Neutrophil (primary cell): ENCODE measurements around the gene TEAD4.
"Not testable (repeated sequence)": the region's sequence is repeated elsewhere in the genome, so short reads cannot be mapped to it uniquely, and the experiment has no call there.

Experiments
- H3K27ac ChIP-seq: fragments of 200-600 bp; sonication (generic); 2 replicates; pipeline ENCODE4 v1.5.1; 2016; ENCODE audit warnings: mild to moderate bottlenecking, moderate library complexity
- H3K27me3 ChIP-seq: fragments of 200-600 bp; sonication (generic); 2 replicates; pipeline ENCODE4 v1.6.0; 2016; ENCODE audit warnings: mild to moderate bottlenecking
- H3K36me3 ChIP-seq: fragments of 200-600 bp; sonication (generic); 2 replicates; pipeline ENCODE4 v1.5.1; 2017
- H3K4me1 ChIP-seq, 2 experiments: fragments of 200-600 bp in 1 of 2; sonication (generic) in 1 of 2; 1 replicate in 1 of 2; 2 replicates in 1 of 2; pipeline versions ENCODE4 v1.5.1 to v1.6.1; 2013 to 2016; ENCODE audit warnings: low read depth in 1 of 2, low read length in 1 of 2, mild to moderate bottlenecking in 1 of 2, moderate library complexity in 1 of 2; ENCODE audit not compliant: control insufficient read depth in 1 of 2, insufficient read depth in 1 of 2
- H3K4me3 ChIP-seq, 2 experiments: fragments of 200-600 bp in 1 of 2; sonication (generic) in 1 of 2; 1 replicate in 1 of 2; 2 replicates in 1 of 2; pipeline ENCODE4 v1.5.1; 2013 to 2016; ENCODE audit warnings: low read depth in 1 of 2, low read length in 1 of 2, mild to moderate bottlenecking in 1 of 2, moderate library complexity in 1 of 2
- H3K9me3 ChIP-seq: fragments of 200-600 bp; sonication (generic); 2 replicates; pipeline ENCODE4 v1.5.1; 2016
- TF ChIP-seq, protein P1 (sequence below): fragments of 200-600 bp; sonication (generic); IDR thresholded peaks from 2 replicates; pipeline ENCODE4 v1.5.1; 2016; ENCODE audit warnings: antibody characterized with exemption

Gene TEAD4

DNA sequence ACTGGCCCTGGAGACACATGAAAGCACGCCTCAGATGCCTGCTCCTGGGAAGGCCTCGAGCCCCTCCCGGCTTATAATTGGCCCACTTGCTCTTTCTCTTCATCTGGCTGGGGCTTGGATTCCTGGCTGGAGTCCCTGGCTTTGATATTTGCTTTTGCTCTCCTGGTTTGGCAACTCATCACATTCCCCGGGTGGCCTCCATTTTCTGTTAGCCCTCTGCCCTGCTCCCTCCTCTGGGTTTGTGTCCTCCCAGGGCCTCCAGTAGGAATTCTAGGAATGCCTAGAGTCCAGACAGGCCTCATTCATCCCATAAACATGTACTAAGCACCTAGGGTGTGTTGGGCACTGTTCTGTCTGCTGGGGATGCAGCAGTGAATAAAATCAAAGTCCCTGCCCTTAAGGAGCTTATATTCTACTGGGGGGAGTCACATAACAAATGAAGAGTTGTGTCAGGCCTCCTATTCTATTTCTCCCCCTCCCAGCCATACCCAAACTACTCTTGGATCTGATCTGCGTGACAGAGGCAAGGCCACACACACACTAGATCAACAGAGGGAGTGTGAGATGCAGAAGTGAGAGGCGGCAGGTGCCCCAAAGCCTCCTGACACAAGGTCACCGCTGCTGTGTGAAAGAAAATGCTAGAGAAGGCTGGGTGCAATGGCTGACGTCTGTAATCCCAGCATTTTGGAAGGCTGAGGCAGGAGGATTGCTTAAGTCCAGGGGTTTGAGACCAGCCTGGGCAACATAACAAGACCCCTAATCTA is 96.7 kb downstream of the TEAD4 start:
- TF ChIP-seq, protein P1, sequence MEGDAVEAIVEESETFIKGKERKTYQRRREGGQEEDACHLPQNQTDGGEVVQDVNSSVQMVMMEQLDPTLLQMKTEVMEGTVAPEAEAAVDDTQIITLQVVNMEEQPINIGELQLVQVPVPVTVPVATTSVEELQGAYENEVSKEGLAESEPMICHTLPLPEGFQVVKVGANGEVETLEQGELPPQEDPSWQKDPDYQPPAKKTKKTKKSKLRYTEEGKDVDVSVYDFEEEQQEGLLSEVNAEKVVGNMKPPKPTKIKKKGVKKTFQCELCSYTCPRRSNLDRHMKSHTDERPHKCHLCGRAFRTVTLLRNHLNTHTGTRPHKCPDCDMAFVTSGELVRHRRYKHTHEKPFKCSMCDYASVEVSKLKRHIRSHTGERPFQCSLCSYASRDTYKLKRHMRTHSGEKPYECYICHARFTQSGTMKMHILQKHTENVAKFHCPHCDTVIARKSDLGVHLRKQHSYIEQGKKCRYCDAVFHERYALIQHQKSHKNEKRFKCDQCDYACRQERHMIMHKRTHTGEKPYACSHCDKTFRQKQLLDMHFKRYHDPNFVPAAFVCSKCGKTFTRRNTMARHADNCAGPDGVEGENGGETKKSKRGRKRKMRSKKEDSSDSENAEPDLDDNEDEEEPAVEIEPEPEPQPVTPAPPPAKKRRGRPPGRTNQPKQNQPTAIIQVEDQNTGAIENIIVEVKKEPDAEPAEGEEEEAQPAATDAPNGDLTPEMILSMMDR: no peak
- Histone ChIP-seq H3K4me3 (no peak overlapping the region), H3K4me1 (no peaks in the 10 kb centered on the region), H3K36me3 (no peaks in the 10 kb centered on the region), H3K9me3 (no peaks in the 10 kb centered on the region), H3K27ac (no peak overlapping the region), H3K27me3 (peaks cover 28% of the 10 kb centered on the region)

DNA sequence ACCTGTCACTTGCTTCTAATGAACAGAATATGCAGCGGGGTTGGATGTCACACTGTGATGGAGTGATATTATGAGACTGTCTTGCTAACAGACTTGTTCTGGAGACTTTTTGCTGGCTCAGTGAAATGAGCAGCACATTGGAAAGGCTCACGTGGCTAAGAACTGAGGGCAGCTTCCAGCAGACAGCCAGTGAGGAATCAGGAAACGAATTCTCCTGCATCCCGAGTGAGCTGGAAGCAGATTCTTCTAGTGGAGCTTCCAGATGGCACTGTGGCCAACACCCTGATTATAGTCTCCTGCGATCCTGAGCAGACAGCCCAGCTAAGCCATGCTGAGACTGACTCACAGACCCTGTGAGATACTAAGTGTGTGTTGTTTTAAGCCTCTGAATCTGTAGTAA is 101.9 kb downstream of the TEAD4 start:
- H3K4me1 ChIP-seq: no peaks in the 10 kb centered on the region
- peaks cover 52% of the 10 kb centered on the region for H3K27me3 ChIP-seq
- H3K36me3 ChIP-seq: no peaks in the 10 kb centered on the region
- no peaks in the 10 kb centered on the region for H3K9me3 ChIP-seq
- no peak overlapping the region for H3K4me3 ChIP-seq
- TF ChIP-seq, protein P1: no peak
- no peak overlapping the region for H3K27ac ChIP-seq

DNA sequence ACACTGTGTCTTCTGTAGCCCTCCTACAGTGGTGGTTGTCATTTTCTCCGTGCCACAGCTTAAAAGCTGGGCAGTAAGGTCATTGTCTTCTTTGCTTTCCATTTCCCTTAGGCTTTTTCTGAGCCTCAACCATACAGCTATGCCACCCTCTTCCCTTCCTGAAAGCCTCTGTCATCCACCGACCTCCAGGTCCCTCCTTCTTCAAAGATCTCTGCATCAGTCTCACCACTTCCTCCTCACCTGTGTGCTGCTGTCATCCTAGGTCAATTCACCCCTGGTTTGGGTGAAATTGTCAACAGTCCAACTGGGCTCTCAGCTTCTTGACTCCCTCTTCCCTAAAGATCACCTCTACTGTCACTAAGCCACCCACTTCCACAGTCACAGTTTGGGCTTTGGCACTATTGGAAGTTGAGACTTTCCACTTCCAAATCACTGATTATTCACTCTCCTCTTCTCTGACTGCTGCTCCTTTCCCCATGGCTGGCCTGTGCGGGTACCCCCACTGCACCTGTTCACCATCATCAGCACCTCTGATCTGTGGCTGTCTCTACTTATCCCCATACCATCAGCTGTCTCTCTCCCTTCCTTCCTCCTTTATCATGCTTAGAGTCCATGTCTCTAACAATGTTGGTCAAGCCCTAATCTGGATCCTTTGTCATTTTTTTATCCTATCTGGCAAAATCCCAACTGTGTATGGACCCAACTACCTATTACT is 102.5 kb downstream of the TEAD4 start:
- H3K27ac ChIP-seq: no peak overlapping the region
- no peaks in the 10 kb centered on the region for H3K9me3 ChIP-seq
- peaks cover 46% of the 10 kb centered on the region for H3K27me3 ChIP-seq
- TF ChIP-seq, protein P1: no peak
- no peaks in the 10 kb centered on the region for H3K36me3 ChIP-seq
- no peak overlapping the region for H3K4me3 ChIP-seq
- no peaks in the 10 kb centered on the region for H3K4me1 ChIP-seq

DNA sequence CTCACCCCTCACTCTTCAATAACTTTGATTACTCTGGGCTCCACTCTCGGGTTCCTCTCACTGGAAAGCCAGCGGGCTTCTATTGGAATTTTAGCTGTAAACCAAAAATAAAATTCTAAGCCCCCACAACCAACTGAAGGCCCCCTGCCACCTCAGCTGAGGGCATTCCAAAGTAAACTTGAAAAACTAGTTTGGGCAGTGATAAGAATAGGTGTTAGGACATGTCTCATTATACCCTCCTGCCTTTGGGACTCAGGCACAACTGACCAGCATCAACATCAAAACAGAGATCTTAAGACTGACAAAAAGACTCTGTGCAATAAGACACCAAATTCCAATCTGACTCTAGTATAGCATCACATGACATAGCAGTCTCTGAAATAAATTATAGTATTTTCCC is 106.1 kb downstream of the TEAD4 start:
- Histone ChIP-seq H3K36me3 (no peaks in the 10 kb centered on the region), H3K4me3 (no peak overlapping the region), H3K27ac (no peak overlapping the region), H3K27me3 (peaks cover 67% of the 10 kb centered on the region), H3K4me1 (no peaks in the 10 kb centered on the region), H3K9me3 (no peaks in the 10 kb centered on the region)
- TF ChIP-seq, protein P1: no peak

DNA sequence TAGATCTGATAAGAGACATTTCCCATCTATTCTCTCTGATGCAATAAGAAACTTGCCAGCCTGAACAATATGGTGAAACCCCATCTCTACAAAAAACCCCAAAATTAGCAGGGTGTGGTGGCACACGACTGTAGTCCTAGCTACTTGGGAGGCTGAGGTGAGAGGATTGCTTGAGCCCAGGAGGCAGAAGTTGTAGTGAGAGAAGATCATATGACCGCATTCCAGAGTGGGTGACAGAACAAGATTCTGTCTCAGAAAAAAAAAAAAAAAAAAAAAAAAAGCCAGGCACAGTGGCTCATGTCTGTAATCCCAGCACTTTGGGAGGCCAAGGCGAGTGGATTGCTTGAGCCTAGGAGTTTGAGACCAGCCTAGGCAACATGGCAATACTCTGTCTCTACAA is 106.6 kb downstream of the TEAD4 start:
- peaks cover 66% of the 10 kb centered on the region for H3K27me3 ChIP-seq
- H3K9me3 ChIP-seq, H3K27ac ChIP-seq: not testable (repeated sequence)

DNA sequence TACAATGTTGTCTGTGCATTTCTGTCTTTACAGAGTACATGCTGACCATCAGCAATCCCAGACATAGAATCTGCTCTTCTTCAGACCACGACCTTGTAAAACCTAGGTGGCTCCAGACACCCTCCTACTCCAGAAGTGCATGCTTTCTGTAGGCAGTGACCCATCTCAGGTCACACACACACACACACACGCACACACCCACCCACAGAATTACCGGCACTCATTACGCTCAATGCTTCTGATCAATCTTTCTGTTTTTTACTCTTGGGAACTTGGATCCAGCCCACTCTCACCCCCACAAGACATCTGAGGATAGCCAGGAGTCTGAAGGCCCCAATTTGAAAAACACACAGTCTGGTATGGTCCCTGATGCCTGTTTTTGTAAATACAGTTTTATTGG is 110.5 kb downstream of the TEAD4 start:
- TF ChIP-seq, protein P1: no peak
- no peak overlapping the region for H3K27ac ChIP-seq
- H3K4me3 ChIP-seq: no peak overlapping the region
- H3K27me3 ChIP-seq: peaks cover 69% of the 10 kb centered on the region
- no peaks in the 10 kb centered on the region for H3K4me1 ChIP-seq
- H3K36me3 ChIP-seq: no peaks in the 10 kb centered on the region
- no peaks in the 10 kb centered on the region for H3K9me3 ChIP-seq

More for the DNA sequence above, 106.6 kb downstream of the TEAD4 start:
- H3K4me1 ChIP-seq, H3K4me3 ChIP-seq, H3K36me3 ChIP-seq: not testable (repeated sequence)
